PC-9 (cell line): ENCODE data around the gene CFAP54.

Source experiments
- CTCF ChIP-seq: fragments of 200-600 bp; sonication (generic); conservative IDR thresholded peaks from 2 replicates; pipeline ENCODE4 v1.6.1; 2017; ENCODE audit warnings: mixed run types, antibody characterized with exemption, mild to moderate bottlenecking, moderate library complexity
- EZH2 ChIP-seq: fragments of 200-600 bp; sonication (generic); IDR thresholded peaks from 2 replicates; pipeline ENCODE4 v1.8.0; 2017; ENCODE audit warnings: antibody characterized with exemption, low read depth

DNA sequence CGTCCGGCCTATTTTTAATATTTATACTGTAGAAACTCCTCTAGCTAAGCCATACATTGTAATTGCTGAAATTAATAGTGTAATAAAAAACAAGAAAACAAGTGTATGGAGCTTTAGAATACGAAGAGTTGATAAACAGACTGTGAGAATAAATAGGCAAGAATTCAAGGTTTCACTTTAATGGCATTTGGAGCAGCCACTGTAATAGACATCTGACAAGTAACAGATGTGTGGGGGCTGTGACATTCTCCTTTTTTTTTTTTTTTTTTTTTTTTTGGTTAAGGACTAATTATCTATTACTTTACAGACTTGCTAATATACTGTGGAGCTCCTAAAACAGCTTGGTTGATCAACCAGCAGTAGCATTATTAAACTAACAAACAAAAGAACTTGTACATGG lies 42.1 kb upstream of the CFAP54 start:
- TF ChIP-seq EZH2 (no peak), CTCF (no peak)
